ENCODE results near the gene ARHGEF12. TPM values are rescaled to one million over a fixed set of nuclear protein-coding genes. Genes with fewer than 3 reads are reported as not detected.

The ARHGEF12 gene
- total RNA-seq, 4 donors from 2014 or later: 82.6 to 161 (median 125) TPM

DNA sequence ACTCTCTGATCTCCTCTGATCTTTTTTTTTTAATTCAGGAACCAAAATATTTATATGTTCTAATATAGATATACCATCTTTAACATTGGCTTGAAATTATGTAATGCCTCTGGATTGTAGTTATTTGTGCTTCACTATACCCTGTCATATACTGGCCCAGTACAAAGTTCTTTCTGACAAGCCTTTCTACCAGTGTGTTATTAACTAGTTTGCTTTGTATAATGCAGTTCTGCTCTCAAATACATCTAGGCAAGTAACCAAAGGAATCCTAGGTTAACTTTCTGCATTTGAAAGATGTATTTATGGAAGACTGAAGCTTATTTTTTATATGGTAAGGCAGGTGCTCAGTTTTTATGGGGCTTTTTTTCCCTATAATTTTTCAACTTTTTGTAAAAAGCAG lies 36.1 kb downstream of the ARHGEF12 start:
- Histone ChIP-seq H3K27me3 (no peaks in the 10 kb centered on the region), H3K4me3 (no peak overlapping the region), H3K4me1 (no peaks in the 10 kb centered on the region), H3K9me3 (no peaks in the 10 kb centered on the region), H3K36me3 (no peaks in the 10 kb centered on the region), H3K27ac (no peak overlapping the region)
- intact Hi-C loops (cut with DNase I; ENCODE audit: low total_unique reads): no loop called here
- no peak for DNase-seq
- TF ChIP-seq POLR2A (IDR thresholded peaks at IDR 0.05) (no peak), CTCF (IDR thresholded peaks at IDR 0.05) (no peak)

DNA sequence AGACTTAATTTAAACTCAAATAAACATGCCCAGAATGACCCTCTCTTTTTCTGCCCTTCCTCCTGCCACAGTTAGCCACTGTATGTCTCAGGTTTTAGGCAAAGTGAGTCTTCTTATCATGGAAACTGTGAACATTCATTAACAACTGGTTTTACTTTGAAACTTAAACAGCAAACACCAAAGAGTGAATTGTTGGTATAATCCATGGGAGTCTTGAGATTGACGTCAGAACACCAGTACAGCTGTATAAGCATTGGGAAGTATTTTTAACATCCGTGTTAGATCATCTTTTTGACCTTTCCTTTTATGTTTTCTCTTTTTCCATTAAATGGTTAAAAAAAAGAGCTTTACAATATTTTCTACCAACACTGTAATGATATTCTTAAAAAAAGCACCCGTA lies 38.9 kb downstream of the ARHGEF12 start:
- intact Hi-C loops (cut with DNase I; ENCODE audit: low total_unique reads): no loop called here
- no peak for DNase-seq
- no peaks in the 10 kb centered on the region for H3K9me3 ChIP-seq
- no peaks in the 10 kb centered on the region for H3K4me1 ChIP-seq
- H3K27ac ChIP-seq: no peak overlapping the region
- no peaks in the 10 kb centered on the region for H3K36me3 ChIP-seq
- H3K4me3 ChIP-seq: no peak overlapping the region
- TF ChIP-seq POLR2A (IDR thresholded peaks at IDR 0.05) (no peak), CTCF (IDR thresholded peaks at IDR 0.05) (no peak)
- no peaks in the 10 kb centered on the region for H3K27me3 ChIP-seq

- Histone ChIP-seq H3K27me3 (no peaks in the 10 kb centered on the region), H3K4me1 (no peaks in the 10 kb centered on the region), H3K36me3 (no peaks in the 10 kb centered on the region), H3K27ac (no peak overlapping the region), H3K9me3 (no peaks in the 10 kb centered on the region), H3K4me3 (no peak overlapping the region)
- no peak for DNase-seq
- intact Hi-C loops (cut with DNase I; ENCODE audit: low total_unique reads): no loop called here
- TF ChIP-seq POLR2A (IDR thresholded peaks at IDR 0.05): no peak
These were observed 40.5 kb downstream of the ARHGEF12 start for GRCh38 chr11:120376547-120377182.

DNA sequence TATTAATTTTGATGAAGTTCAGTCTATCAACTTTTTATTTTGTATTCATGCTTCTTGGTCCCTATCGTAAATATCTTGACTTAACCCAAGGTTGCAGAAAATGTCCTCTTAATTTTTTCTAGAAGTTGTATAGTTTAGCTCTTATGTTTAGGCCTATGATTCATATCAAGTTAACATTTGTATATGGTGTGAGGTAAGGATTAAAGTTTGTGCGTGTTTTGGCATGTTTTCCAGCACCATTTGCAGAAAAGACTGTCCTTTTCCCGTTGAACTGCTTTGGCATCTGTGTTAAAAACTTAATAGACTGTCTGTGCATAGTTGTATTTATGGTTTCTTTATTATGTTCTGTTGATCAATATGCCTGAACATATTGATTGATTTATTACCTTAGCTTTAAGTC lies 42.3 kb downstream of the ARHGEF12 start:
- Histone ChIP-seq H3K36me3 (no peaks in the 10 kb centered on the region), H3K27ac (no peak overlapping the region), H3K4me1 (no peaks in the 10 kb centered on the region), H3K4me3 (no peak overlapping the region), H3K27me3 (no peaks in the 10 kb centered on the region), H3K9me3 (no peaks in the 10 kb centered on the region)
- TF ChIP-seq CTCF (IDR thresholded peaks at IDR 0.05) (no peak), POLR2A (IDR thresholded peaks at IDR 0.05) (no peak)
- no peak for DNase-seq
- intact Hi-C loops (cut with DNase I; ENCODE audit: low total_unique reads): no loop called here

DNA sequence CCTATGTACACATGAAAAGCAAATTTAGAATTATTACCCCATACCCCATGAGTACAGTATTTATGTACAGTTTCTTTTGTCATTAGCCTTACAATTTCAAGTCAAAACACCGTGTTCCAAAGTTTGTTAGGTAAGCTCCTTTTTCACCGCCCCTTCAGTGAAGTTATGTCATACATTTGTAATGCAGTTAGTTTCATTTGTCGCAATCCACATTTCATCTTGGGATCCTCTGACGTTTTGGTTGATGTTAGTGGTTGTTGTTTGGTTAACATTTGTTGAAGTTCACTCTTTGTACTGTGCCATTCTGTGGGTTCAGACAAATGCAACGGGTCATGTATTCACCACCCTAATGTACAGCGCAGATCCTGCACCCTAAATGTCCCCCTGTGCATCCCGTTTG lies 45.2 kb downstream of the ARHGEF12 start:
- intact Hi-C loops (cut with DNase I; ENCODE audit: low total_unique reads): no loop called here
- Histone ChIP-seq H3K27ac (no peak overlapping the region), H3K4me1 (peaks cover 5 to 7% of the 10 kb centered on the region in 2 donors), H3K9me3 (no peaks in the 10 kb centered on the region), H3K36me3 (no peaks in the 10 kb centered on the region), H3K27me3 (no peaks in the 10 kb centered on the region), H3K4me3 (no peak overlapping the region)
- no peak for TF ChIP-seq POLR2A (IDR thresholded peaks at IDR 0.05)
- no peak for TF ChIP-seq CTCF (IDR thresholded peaks at IDR 0.05)
- no peak for DNase-seq

Data from uterus (tissue), 4 donors.